Skeletal muscle satellite cell (primary cell): ENCODE results near the gene SPATC1L.

Experiments
- H3K27me3 ChIP-seq: 2 replicates; pipeline ENCODE4 v1.7.0; 2013; ENCODE audit warnings: low read length; ENCODE audit not compliant: control insufficient read depth, insufficient read depth
- H3K36me3 ChIP-seq: 2 replicates; pipeline ENCODE4 v1.7.0; 2013; ENCODE audit warnings: mild to moderate bottlenecking, control low read depth, low read length; ENCODE audit not compliant: insufficient read depth
- H3K4me1 ChIP-seq: 2 replicates; pipeline ENCODE4 v1.7.0; 2013; ENCODE audit warnings: low read length; ENCODE audit not compliant: control insufficient read depth, insufficient read depth
- H3K4me2 ChIP-seq: 2 replicates; pipeline ENCODE4 v1.7.0; 2013; ENCODE audit warnings: mild to moderate bottlenecking, low read length
- H3K4me3 ChIP-seq: 2 replicates; pipeline ENCODE4 v1.7.0; 2013; ENCODE audit warnings: low read length
- H3K9ac ChIP-seq: 2 replicates; pipeline ENCODE4 v1.7.0; 2013; ENCODE audit warnings: mild to moderate bottlenecking, low read depth, low read length, moderate library complexity
- H3K9me3 ChIP-seq: replicated peaks from 2 replicates; pipeline ENCODE4 v1.7.0; 2013; ENCODE audit warnings: mild to moderate bottlenecking, control low read depth, low read length

SPATC1L gene

GRCh38 chr21:46194374-46195334 lies 10.4 kb upstream of the SPATC1L start:
- Histone ChIP-seq H3K4me3 (no peak overlapping the region), H3K9ac (no peak overlapping the region), H3K27me3 (no peaks in the 10 kb centered on the region), H3K4me1 (peaks cover 18% of the 10 kb centered on the region), H3K9me3 (no peaks in the 10 kb centered on the region), H3K36me3 (peaks cover 63% of the 10 kb centered on the region), H3K4me2 (no peak overlapping the region)

- no peak overlapping the region for H3K9ac ChIP-seq
- H3K4me2 ChIP-seq, result no peak overlapping the region
- H3K4me3 ChIP-seq, result no peak overlapping the region
- peaks cover 63% of the 10 kb centered on the region for H3K36me3 ChIP-seq
- H3K4me1 ChIP-seq, result peaks cover 25% of the 10 kb centered on the region
- no peaks in the 10 kb centered on the region for H3K27me3 ChIP-seq
- H3K9me3 ChIP-seq, result no peaks in the 10 kb centered on the region
These were observed 9.6 kb upstream of the SPATC1L start for GRCh38 chr21:46193829-46194373.

GRCh38 chr21:46191686-46192575 lies 7.7 kb upstream of the SPATC1L start:
- no peaks in the 10 kb centered on the region for H3K9me3 ChIP-seq
- H3K4me2 ChIP-seq, result peak overlapping the region; percentile 31
- peaks cover 58% of the 10 kb centered on the region for H3K36me3 ChIP-seq
- peaks cover 37% of the 10 kb centered on the region for H3K4me1 ChIP-seq
- no peak overlapping the region for H3K9ac ChIP-seq
- H3K4me3 ChIP-seq, result no peak overlapping the region
- no peaks in the 10 kb centered on the region for H3K27me3 ChIP-seq

- Histone ChIP-seq H3K4me1 (peaks cover 37% of the 10 kb centered on the region), H3K4me3 (no peak overlapping the region), H3K4me2 (peak overlapping the region; percentile 31), H3K36me3 (peaks cover 51% of the 10 kb centered on the region), H3K9me3 (no peaks in the 10 kb centered on the region), H3K9ac (no peak overlapping the region), H3K27me3 (no peaks in the 10 kb centered on the region)
These were observed 7.0 kb upstream of the SPATC1L start for GRCh38 chr21:46191257-46191685.

GRCh38 chr21:46190491-46191131 lies 6.4 kb upstream of the SPATC1L start:
- no peak overlapping the region for H3K9ac ChIP-seq
- no peak overlapping the region for H3K4me3 ChIP-seq
- peaks cover 45% of the 10 kb centered on the region for H3K36me3 ChIP-seq

GRCh38 chr21:46189959-46190490 lies 5.8 kb upstream of the SPATC1L start:
- Histone ChIP-seq H3K4me3 (no peak overlapping the region), H3K4me2 (no peak overlapping the region), H3K9me3 (no peaks in the 10 kb centered on the region), H3K9ac (no peak overlapping the region), H3K4me1 (peaks cover 37% of the 10 kb centered on the region), H3K27me3 (no peaks in the 10 kb centered on the region), H3K36me3 (peaks cover 39% of the 10 kb centered on the region)

More at GRCh38 chr21:46190491-46191131, 6.4 kb upstream of the SPATC1L start:
- peak overlapping the region; percentile 13 for H3K4me2 ChIP-seq
- H3K27me3 ChIP-seq, result no peaks in the 10 kb centered on the region
- peaks cover 37% of the 10 kb centered on the region for H3K4me1 ChIP-seq
- H3K9me3 ChIP-seq, result no peaks in the 10 kb centered on the region

- Histone ChIP-seq H3K27me3 (no peaks in the 10 kb centered on the region), H3K4me3 (no peak overlapping the region), H3K9ac (peak overlapping the region; percentile 40), H3K9me3 (no peaks in the 10 kb centered on the region), H3K36me3 (peaks cover 32% of the 10 kb centered on the region), H3K4me2 (peak overlapping the region; percentile 52), H3K4me1 (peaks cover 37% of the 10 kb centered on the region)
These were observed 5.1 kb upstream of the SPATC1L start for GRCh38 chr21:46189213-46189958.

GRCh38 chr21:46188226-46189212 lies 4.3 kb upstream of the SPATC1L start:
- Histone ChIP-seq H3K4me1 (peaks cover 37% of the 10 kb centered on the region), H3K9ac (peak overlapping the region; percentile 40), H3K27me3 (no peaks in the 10 kb centered on the region), H3K4me3 (peak overlapping the region; percentile 5), H3K4me2 (peak overlapping the region; percentile 52), H3K36me3 (peaks cover 24% of the 10 kb centered on the region), H3K9me3 (no peaks in the 10 kb centered on the region)

- Histone ChIP-seq H3K9me3 (no peaks in the 10 kb centered on the region), H3K4me2 (no peak overlapping the region), H3K4me3 (no peak overlapping the region), H3K27me3 (no peaks in the 10 kb centered on the region), H3K9ac (no peak overlapping the region), H3K36me3 (peaks cover 22% of the 10 kb centered on the region), H3K4me1 (peaks cover 42% of the 10 kb centered on the region)
These were observed 3.6 kb upstream of the SPATC1L start for GRCh38 chr21:46187814-46188213.
